ENCODE data around the gene DNASE1L2. TPM values are rescaled to one million over a fixed set of nuclear protein-coding genes. Genes with fewer than 3 reads are reported as not detected.
"Not testable (repeated sequence)": the region's sequence is repeated elsewhere in the genome, so short reads cannot be mapped to it uniquely, and the experiment has no call there.

Gene DNASE1L2
- total RNA-seq, 1 donor from 2014 or later: 0.52 TPM

DNA sequence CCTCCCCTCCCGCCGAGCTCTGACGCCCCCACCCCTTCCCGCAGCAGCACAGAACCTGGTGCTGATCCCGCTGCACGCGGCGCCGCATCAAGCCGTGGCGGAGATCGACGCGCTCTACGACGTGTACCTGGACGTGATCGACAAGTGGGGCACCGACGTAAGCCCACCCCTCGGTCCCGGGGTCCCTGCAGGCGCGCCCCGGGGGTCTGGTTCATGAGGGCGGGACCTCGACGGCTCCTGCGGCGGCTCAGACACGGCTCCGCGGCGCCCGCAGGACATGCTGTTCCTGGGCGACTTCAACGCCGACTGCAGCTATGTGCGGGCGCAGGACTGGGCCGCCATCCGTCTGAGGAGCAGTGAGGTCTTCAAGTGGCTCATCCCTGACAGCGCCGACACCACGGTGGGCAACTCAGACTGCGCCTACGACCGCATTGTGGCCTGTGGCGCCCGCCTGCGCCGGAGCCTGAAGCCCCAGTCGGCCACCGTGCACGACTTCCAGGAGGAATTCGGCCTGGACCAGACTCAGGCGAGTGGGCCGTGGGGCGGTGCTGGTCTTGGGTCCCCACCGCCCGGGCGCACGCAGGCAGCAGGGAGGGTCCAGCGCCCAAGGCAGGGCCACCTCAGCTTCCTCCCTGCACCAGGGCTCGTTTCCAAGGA, 1.4 kb downstream of the DNASE1L2 start:
- no peak overlapping the region for H3K9ac ChIP-seq (ENCODE audit: low read depth in 1 of 3, low read length in 3 of 3)
- H3K27ac ChIP-seq (ENCODE audit: low read depth, low read length): no peak overlapping the region
- H3K4me1 ChIP-seq (ENCODE audit: control insufficient read depth in 3 of 3, insufficient read depth in 3 of 3, low read length in 3 of 3): peaks cover 12 to 15% (median 12%) of the 10 kb centered on the region in 3 donors
- no peaks in the 10 kb centered on the region for H3K9me3 ChIP-seq (ENCODE audit: control insufficient read depth in 3 of 3, low read length in 3 of 3)
- H3K27me3 ChIP-seq (ENCODE audit: control insufficient read depth in 3 of 3, insufficient read depth in 3 of 3, low read length in 3 of 3): peaks cover 12 to 26% (median 17%) of the 10 kb centered on the region in 3 donors
- H3K36me3 ChIP-seq (ENCODE audit: control insufficient read depth in 3 of 3, insufficient read depth in 3 of 3, low read length in 3 of 3): peaks cover 39 to 46% (median 41%) of the 10 kb centered on the region in 3 donors
- no peak overlapping the region for H3K4me3 ChIP-seq (ENCODE audit: low read length in 3 of 3)

DNA sequence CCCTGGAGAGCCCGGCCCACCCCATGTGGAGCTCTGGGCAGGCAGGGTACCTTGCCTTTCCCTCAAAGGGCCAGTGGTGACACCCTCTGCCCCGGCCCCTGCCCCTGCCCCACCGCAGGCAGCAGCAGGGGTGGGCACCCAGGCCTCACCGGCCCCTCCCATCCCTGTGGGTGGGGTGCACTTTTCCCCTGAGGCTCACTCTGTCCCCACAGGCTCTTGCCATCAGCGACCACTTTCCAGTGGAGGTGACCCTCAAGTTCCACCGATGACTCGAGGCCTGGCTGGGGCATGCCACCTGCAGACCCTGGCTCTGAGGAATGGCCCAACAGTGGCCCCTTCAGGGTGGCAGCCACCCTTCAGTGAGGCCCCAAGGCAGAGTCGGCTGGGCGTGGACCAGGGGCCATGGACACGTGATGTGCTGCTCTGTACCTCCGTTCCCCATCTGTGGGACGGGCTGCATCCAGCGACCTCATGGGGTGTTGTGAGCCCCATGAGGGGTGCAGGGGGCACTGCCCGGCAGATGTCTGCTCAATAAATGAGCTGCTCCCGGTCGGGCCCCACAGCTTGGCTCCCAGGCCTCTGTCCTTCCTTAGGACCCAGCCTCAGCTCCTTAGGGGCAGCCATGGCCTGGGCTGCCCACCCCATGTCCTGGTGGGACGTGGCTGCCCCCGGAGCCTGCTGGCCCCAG, 2.0 kb downstream of the DNASE1L2 start:
- Histone ChIP-seq H3K27me3 (ENCODE audit: control insufficient read depth in 3 of 3, insufficient read depth in 3 of 3, low read length in 3 of 3) (peaks cover 12 to 26% (median 17%) of the 10 kb centered on the region in 3 donors), H3K4me3 (ENCODE audit: low read length in 3 of 3) (no peak overlapping the region), H3K36me3 (ENCODE audit: control insufficient read depth in 3 of 3, insufficient read depth in 3 of 3, low read length in 3 of 3) (peaks cover 39 to 45% (median 41%) of the 10 kb centered on the region in 3 donors), H3K4me1 (ENCODE audit: control insufficient read depth in 3 of 3, insufficient read depth in 3 of 3, low read length in 3 of 3) (peaks cover 12 to 15% (median 12%) of the 10 kb centered on the region in 3 donors), H3K9ac (ENCODE audit: low read depth in 1 of 3, low read length in 3 of 3) (no peak overlapping the region), H3K9me3 (ENCODE audit: control insufficient read depth in 3 of 3, low read length in 3 of 3) (no peaks in the 10 kb centered on the region), H3K27ac (ENCODE audit: low read depth, low read length) (no peak overlapping the region)

DNA sequence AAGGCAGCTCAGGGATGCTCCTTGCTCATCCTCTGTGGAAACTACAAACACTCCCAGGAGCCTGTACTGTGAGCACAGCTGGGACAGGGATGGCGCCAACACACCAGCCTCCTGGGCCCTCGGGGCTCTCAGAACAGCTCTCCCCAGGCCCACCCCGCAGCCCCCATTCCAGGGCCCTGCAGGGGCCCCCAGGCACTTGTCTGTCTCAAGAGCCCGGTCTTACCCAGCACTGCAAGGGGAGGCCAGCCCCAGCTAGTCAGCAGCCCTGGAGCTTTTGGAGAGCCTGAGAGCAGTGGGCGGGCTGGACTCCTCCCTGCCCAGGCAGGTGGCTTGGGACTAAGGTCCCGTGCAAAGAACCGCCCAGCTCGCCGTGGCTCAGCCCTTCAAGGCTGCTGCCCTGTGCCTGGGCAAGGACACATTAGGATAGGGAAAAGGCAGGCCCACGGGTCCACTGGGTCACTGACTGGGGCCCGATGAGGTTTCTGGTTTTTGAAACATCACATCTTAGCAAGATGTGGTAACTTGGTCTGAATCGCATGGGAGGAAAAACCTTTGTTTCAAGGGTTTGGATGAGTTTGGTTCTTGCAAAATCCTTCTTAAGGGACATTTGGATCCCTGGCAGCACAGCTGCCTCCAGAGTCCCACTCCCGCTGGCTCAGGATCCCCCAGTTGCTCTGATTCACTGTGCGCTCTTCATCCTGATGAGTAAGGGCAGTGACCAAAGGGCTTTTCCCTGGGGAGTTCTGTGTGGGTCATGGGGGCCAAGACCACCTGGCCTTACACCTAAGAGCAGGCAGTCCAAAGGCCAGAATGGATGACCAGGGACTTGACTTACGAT, 2.8 kb downstream of the DNASE1L2 start:
- H3K27ac ChIP-seq (ENCODE audit: low read depth, low read length): no peak overlapping the region
- peaks cover 39 to 45% (median 40%) of the 10 kb centered on the region in 3 donors for H3K36me3 ChIP-seq (ENCODE audit: control insufficient read depth in 3 of 3, insufficient read depth in 3 of 3, low read length in 3 of 3)
- H3K9ac ChIP-seq (ENCODE audit: low read depth in 1 of 3, low read length in 3 of 3): no peak overlapping the region
- H3K4me1 ChIP-seq (ENCODE audit: control insufficient read depth in 3 of 3, insufficient read depth in 3 of 3, low read length in 3 of 3): peaks cover 12 to 15% (median 12%) of the 10 kb centered on the region in 3 donors
- no peaks in the 10 kb centered on the region for H3K9me3 ChIP-seq (ENCODE audit: control insufficient read depth in 3 of 3, low read length in 3 of 3)
- no peak overlapping the region for H3K4me3 ChIP-seq (ENCODE audit: low read length in 3 of 3)
- H3K27me3 ChIP-seq (ENCODE audit: control insufficient read depth in 3 of 3, insufficient read depth in 3 of 3, low read length in 3 of 3): peaks cover 12 to 26% (median 17%) of the 10 kb centered on the region in 3 donors

DNA sequence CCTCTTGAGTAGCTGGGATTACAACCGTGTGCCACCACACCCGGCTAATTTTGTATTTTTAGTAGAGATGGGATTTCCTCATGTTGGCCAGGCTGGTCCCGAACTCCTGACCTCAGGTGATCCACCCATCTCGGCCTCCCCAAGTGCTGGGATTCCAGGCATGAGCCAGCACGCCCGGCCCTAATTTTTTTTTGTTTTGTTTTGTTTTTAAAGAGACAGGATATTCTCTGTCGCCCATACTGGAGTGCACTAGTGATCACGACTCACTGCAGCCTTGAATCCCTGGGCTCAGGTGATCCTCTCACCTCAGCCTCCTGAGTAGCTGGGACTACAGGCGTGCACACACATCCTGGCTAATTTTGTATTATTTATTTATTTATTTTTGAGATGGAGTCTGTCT, 4.1 kb downstream of the DNASE1L2 start:
- not testable (repeated sequence) for H3K4me3 ChIP-seq (ENCODE audit: low read length in 3 of 3); H3K27ac ChIP-seq (ENCODE audit: low read depth, low read length); H3K9ac ChIP-seq (ENCODE audit: low read depth in 1 of 3, low read length in 3 of 3); H3K9me3 ChIP-seq (ENCODE audit: control insufficient read depth in 3 of 3, low read length in 3 of 3)
- peaks cover 40 to 46% (median 43%) of the 10 kb centered on the region in 3 donors for H3K36me3 ChIP-seq (ENCODE audit: control insufficient read depth in 3 of 3, insufficient read depth in 3 of 3, low read length in 3 of 3)
- peaks cover 12 to 15% (median 12%) of the 10 kb centered on the region in 3 donors for H3K4me1 ChIP-seq (ENCODE audit: control insufficient read depth in 3 of 3, insufficient read depth in 3 of 3, low read length in 3 of 3)
- peaks cover 12 to 23% (median 15%) of the 10 kb centered on the region in 3 donors for H3K27me3 ChIP-seq (ENCODE audit: control insufficient read depth in 3 of 3, insufficient read depth in 3 of 3, low read length in 3 of 3)

DNA sequence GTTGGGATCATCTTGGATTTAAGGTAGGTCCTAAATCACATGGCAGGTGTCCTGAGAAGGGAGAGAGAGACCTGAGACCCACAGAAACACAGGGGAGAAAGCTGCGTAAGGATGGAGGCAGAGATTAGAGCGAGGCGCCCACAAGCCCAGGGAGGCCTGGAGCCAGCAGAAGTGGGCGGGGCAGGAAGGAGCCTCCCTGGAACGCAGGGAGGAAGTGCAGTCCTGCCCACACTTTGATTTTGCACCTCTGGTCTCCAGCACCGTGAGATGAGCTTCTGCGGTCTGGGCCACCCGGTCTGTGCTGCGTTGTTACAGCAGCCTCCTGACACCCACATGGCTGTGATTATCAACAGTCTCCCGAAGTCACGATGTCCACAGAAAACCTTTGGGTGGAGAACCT, 6.4 kb downstream of the DNASE1L2 start:
- Histone ChIP-seq H3K4me1 (ENCODE audit: control insufficient read depth in 3 of 3, insufficient read depth in 3 of 3, low read length in 3 of 3) (no peaks in the 10 kb centered on the region), H3K9me3 (ENCODE audit: control insufficient read depth in 3 of 3, low read length in 3 of 3) (no peaks in the 10 kb centered on the region), H3K4me3 (ENCODE audit: low read length in 3 of 3) (no peak overlapping the region), H3K36me3 (ENCODE audit: control insufficient read depth in 3 of 3, insufficient read depth in 3 of 3, low read length in 3 of 3) (peaks cover 49 to 58% (median 55%) of the 10 kb centered on the region in 3 donors), H3K9ac (ENCODE audit: low read depth in 1 of 3, low read length in 3 of 3) (peak overlapping the region in 1 of 3 donors; percentile 8), H3K27ac (ENCODE audit: low read depth, low read length) (no peak overlapping the region), H3K27me3 (ENCODE audit: control insufficient read depth in 3 of 3, insufficient read depth in 3 of 3, low read length in 3 of 3) (peaks cover 0 to 3% (median 2%) of the 10 kb centered on the region in 3 donors)

DNA sequence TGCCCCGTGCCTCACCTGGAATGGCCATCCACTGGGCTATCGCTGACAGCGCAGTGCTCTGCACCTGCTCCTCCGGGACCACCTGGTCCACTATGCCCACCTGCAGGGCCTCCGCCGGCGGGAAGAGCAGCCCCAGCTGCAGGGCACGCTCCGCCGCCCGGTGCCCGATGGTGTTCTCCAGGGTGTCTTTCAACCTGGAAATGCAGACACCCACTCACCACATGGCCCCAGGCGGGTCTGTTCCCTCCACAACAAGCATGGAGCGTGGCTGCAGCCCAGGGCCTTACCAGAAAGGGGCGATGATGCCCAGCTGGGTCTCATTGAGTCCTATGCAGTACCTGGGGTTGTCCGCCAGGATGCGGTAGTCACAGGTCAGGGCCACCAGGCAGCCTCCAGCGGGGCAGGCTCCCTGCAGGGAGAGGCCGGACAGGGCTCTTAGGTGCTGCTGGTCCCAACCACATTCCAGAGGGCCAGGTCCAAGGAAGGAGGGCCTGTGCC, 6.8 kb downstream of the DNASE1L2 start:
- H3K9me3 ChIP-seq (ENCODE audit: control insufficient read depth in 3 of 3, low read length in 3 of 3): no peaks in the 10 kb centered on the region
- peaks cover 49 to 58% (median 55%) of the 10 kb centered on the region in 3 donors for H3K36me3 ChIP-seq (ENCODE audit: control insufficient read depth in 3 of 3, insufficient read depth in 3 of 3, low read length in 3 of 3)
- no peaks in the 10 kb centered on the region for H3K27me3 ChIP-seq (ENCODE audit: control insufficient read depth in 3 of 3, insufficient read depth in 3 of 3, low read length in 3 of 3)
- H3K4me1 ChIP-seq (ENCODE audit: control insufficient read depth in 3 of 3, insufficient read depth in 3 of 3, low read length in 3 of 3): no peaks in the 10 kb centered on the region
- peak overlapping the region in 1 of 3 donors; percentile 8 for H3K9ac ChIP-seq (ENCODE audit: low read depth in 1 of 3, low read length in 3 of 3)
- H3K4me3 ChIP-seq (ENCODE audit: low read length in 3 of 3): no peak overlapping the region
- H3K27ac ChIP-seq (ENCODE audit: low read depth, low read length): no peak overlapping the region

DNA sequence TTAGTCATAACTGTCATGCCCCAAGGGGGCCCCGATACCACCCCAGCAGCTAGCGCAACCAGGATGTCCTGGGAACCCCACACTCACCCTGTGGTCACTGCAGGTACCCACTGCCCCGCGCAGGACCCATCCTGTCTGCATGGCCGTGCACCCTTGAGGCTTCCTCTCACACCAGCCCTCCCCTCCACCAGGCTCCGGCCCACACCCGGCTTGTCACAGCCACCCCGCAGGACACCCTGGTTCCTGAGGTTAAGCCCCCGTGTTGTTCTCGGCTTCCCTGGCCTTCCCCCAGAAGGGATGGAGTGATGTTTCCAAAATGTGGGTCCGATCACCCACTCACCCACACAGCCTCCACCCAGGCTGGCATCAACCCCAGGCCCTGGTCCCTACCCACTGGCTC, 7.5 kb downstream of the DNASE1L2 start:
- H3K36me3 ChIP-seq (ENCODE audit: control insufficient read depth in 3 of 3, insufficient read depth in 3 of 3, low read length in 3 of 3): peaks cover 51 to 58% (median 57%) of the 10 kb centered on the region in 3 donors

DNA sequence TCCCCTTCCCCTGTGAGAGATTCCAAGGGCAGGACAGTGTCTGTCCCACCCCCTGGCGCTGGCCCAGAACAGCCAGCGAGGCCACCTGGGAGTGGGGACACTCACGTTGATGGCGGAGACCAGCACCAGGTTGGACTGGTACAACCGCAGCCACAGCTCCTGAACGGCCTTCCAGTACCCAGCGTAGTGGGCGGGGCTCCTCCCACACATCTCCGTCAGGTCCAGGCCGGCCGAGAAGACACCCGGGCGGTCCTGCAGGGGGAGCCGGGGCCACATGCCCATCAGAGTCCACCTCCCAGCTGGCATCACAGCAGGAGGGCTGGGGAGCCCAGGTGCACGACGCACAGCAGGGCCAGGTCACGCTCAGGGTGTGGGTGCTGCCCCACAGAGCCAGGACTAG, 8.1 kb downstream of the DNASE1L2 start:
- H3K4me1 ChIP-seq (ENCODE audit: control insufficient read depth in 3 of 3, insufficient read depth in 3 of 3, low read length in 3 of 3): no peaks in the 10 kb centered on the region
- H3K36me3 ChIP-seq (ENCODE audit: control insufficient read depth in 3 of 3, insufficient read depth in 3 of 3, low read length in 3 of 3): peaks cover 53 to 57% (median 55%) of the 10 kb centered on the region in 3 donors
- no peak overlapping the region for H3K9ac ChIP-seq (ENCODE audit: low read depth in 1 of 3, low read length in 3 of 3)
- no peaks in the 10 kb centered on the region for H3K9me3 ChIP-seq (ENCODE audit: control insufficient read depth in 3 of 3, low read length in 3 of 3)
- H3K4me3 ChIP-seq (ENCODE audit: low read length in 3 of 3): no peak overlapping the region
- no peaks in the 10 kb centered on the region for H3K27me3 ChIP-seq (ENCODE audit: control insufficient read depth in 3 of 3, insufficient read depth in 3 of 3, low read length in 3 of 3)
- no peak overlapping the region for H3K27ac ChIP-seq (ENCODE audit: low read depth, low read length)

More for the DNA sequence above, 7.5 kb downstream of the DNASE1L2 start:
- Histone ChIP-seq H3K9ac (ENCODE audit: low read depth in 1 of 3, low read length in 3 of 3) (no peak overlapping the region), H3K9me3 (ENCODE audit: control insufficient read depth in 3 of 3, low read length in 3 of 3) (no peaks in the 10 kb centered on the region), H3K27me3 (ENCODE audit: control insufficient read depth in 3 of 3, insufficient read depth in 3 of 3, low read length in 3 of 3) (no peaks in the 10 kb centered on the region), H3K4me1 (ENCODE audit: control insufficient read depth in 3 of 3, insufficient read depth in 3 of 3, low read length in 3 of 3) (no peaks in the 10 kb centered on the region), H3K27ac (ENCODE audit: low read depth, low read length) (no peak overlapping the region), H3K4me3 (ENCODE audit: low read length in 3 of 3) (no peak overlapping the region)

DNA sequence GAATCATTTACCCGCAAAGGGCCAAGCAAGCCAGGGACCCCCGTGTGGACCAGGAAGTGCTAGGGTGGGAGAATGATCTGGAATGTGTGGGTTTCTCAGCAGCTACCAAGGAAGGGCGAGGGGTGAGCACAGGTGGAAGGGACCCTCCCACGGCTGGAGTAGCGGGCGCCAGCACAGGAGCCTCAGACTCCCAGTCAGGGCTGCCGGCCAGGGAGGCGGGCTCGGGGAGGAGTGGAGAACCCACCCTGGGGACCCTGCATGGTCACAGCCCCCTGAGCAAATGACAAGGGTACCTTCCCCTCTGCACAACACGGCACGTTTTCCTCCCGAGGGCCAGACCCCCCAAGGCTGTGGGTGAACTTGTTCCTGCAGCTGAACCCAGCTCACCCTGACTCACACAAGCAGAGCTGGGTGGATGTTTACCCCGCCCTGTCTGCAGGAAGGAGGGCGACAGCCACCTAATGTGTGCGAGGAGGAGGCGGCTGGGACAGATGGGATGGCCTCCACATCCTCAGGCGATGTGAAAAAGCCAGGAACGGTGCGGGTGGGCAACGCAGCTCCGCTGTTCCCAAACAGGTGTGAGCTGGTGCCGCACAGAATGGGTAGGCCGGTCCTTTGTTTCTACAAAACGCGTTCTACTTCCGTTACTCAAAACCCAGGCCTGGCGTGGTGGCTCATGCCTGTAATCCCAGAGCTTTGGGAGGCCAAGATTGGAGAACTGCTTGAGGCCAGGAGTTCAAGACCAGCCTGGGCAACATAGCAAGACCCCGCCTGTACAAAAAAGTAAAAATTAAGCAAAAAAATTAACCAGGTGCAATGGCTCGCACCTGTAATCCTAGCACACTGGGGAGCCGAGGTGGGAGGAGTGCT, 8.9 kb downstream of the DNASE1L2 start:
- Histone ChIP-seq H3K27me3 (ENCODE audit: control insufficient read depth in 3 of 3, insufficient read depth in 3 of 3, low read length in 3 of 3) (no peaks in the 10 kb centered on the region), H3K4me1 (ENCODE audit: control insufficient read depth in 3 of 3, insufficient read depth in 3 of 3, low read length in 3 of 3) (peaks cover under 1 to 2% (median 1%) of the 10 kb centered on the region in 3 donors), H3K9ac (ENCODE audit: low read depth in 1 of 3, low read length in 3 of 3) (no peak overlapping the region), H3K4me3 (ENCODE audit: low read length in 3 of 3) (no peak overlapping the region), H3K9me3 (ENCODE audit: control insufficient read depth in 3 of 3, low read length in 3 of 3) (no peaks in the 10 kb centered on the region), H3K27ac (ENCODE audit: low read depth, low read length) (no peak overlapping the region), H3K36me3 (ENCODE audit: control insufficient read depth in 3 of 3, insufficient read depth in 3 of 3, low read length in 3 of 3) (peaks cover 48 to 52% (median 48%) of the 10 kb centered on the region in 3 donors)

Measured in skeletal muscle tissue (tissue), 4 donors.